ENCODE results near the gene TBCC.

Gene TBCC

DNA sequence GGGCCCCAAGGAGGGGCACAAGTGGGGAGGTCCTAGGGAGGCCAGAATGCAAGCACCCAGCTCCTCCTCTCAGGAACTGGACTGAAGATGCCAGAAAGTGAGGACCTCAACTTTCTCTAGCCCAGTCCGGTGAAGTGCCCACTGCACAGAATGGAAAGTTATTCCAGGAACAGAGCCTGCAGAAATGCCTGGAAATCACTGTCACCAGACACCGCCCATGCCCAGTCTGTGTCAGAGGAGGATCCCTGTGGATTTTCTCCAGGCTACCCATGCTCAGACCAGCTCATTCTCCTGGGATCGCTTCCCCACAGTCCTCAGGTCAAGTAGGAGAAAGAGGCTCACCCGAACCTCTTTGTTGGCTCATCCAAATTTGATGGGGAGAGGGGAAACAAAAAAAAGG lies 30.0 kb downstream of the TBCC start:
- H4K20me1 ChIP-seq (ENCODE audit: low read depth, low read length), result no peaks in the 10 kb centered on the region
- H3K4me3 ChIP-seq (ENCODE audit: insufficient read depth, low read length, poor library complexity, severe bottlenecking), result no peak overlapping the region
- no peak overlapping the region for H3K27ac ChIP-seq (ENCODE audit: low read depth, low read length)
- TF ChIP-seq CTCF (IDR thresholded peaks at IDR 0.05; ENCODE audit: insufficient read depth, low read length, poor library complexity, severe bottlenecking), result no peak
- H3K4me2 ChIP-seq (ENCODE audit: low read depth, low read length, poor library complexity, severe bottlenecking), result no peak overlapping the region
- H3K27me3 ChIP-seq (ENCODE audit: low read length), result no peaks in the 10 kb centered on the region
- no peak overlapping the region for H2AFZ ChIP-seq (ENCODE audit: low read depth, low read length, severe bottlenecking)
- H3K9ac ChIP-seq (ENCODE audit: low read length), result no peak overlapping the region
- H3K79me2 ChIP-seq (ENCODE audit: insufficient read depth, low read length), result no peaks in the 10 kb centered on the region
- no peaks in the 10 kb centered on the region for H3K36me3 ChIP-seq (ENCODE audit: low read length)
- H3K9me2 ChIP-seq (replicated peaks; ENCODE audit: insufficient read depth, low read length), result no peaks in the 10 kb centered on the region
- no peaks in the 10 kb centered on the region for H3K9me3 ChIP-seq (ENCODE audit: insufficient read depth, low read length)
- no peaks in the 10 kb centered on the region for H3F3A ChIP-seq (ENCODE audit: insufficient read depth)

DNA sequence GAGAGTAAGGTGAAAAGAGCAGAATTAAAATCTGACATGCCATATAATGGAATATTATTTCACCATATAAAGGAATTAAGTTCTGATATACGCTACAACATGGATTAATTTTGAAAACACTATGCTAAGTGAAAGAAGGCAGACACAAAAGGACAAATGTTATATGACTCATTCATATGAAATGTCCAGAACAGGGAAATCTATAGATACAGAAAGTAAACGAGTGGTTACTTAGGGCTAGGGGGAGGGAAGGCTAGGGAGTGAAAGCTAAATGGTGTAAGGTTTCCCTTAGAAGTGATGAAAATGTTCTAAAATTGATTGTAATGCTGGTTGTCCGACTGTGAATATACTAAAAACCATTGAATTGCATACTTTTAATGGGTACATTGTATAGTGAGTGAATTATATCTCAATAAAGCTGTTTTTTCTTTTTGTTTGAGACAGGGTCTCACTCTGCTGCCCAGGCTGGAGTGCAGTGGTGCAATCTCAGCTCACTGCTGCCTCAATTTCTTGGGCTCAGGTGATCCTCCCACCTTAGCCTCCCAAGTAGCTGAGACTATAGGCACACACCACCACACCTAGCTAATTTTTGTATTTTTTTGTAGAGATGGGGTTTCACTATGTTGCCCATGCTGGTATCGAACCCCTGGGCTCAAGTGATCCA lies 31.7 kb downstream of the TBCC start:
- no peaks in the 10 kb centered on the region for H3K9me2 ChIP-seq (replicated peaks; ENCODE audit: insufficient read depth, low read length)

GRCh38 chr6:42711930-42712329 lies 34.0 kb downstream of the TBCC start:
- Histone ChIP-seq H3K79me2 (ENCODE audit: insufficient read depth, low read length) (no peaks in the 10 kb centered on the region), H3F3A (ENCODE audit: insufficient read depth) (no peaks in the 10 kb centered on the region), H3K4me2 (ENCODE audit: low read depth, low read length, poor library complexity, severe bottlenecking) (no peak overlapping the region), H4K20me1 (ENCODE audit: low read depth, low read length) (no peaks in the 10 kb centered on the region), H3K36me3 (ENCODE audit: low read length) (no peaks in the 10 kb centered on the region), H3K27ac (ENCODE audit: low read depth, low read length) (no peak overlapping the region), H3K4me3 (ENCODE audit: insufficient read depth, low read length, poor library complexity, severe bottlenecking) (no peak overlapping the region), H2AFZ (ENCODE audit: low read depth, low read length, severe bottlenecking) (no peak overlapping the region), H3K9ac (ENCODE audit: low read length) (no peak overlapping the region), H3K9me3 (ENCODE audit: insufficient read depth, low read length) (no peaks in the 10 kb centered on the region), H3K9me2 (replicated peaks; ENCODE audit: insufficient read depth, low read length) (no peaks in the 10 kb centered on the region), H3K27me3 (ENCODE audit: low read length) (no peaks in the 10 kb centered on the region)
- TF ChIP-seq CTCF (IDR thresholded peaks at IDR 0.05; ENCODE audit: insufficient read depth, low read length, poor library complexity, severe bottlenecking) (no peak), EZH2phosphoT487 (conservative IDR thresholded peaks at IDR 0.05; ENCODE audit: low read length) (no peak)

More for the DNA sequence above, 31.7 kb downstream of the TBCC start:
- H3F3A ChIP-seq (ENCODE audit: insufficient read depth), result no peaks in the 10 kb centered on the region
- no peaks in the 10 kb centered on the region for H3K36me3 ChIP-seq (ENCODE audit: low read length)
- no peak overlapping the region for H3K4me2 ChIP-seq (ENCODE audit: low read depth, low read length, poor library complexity, severe bottlenecking)
- no peak overlapping the region for H3K9ac ChIP-seq (ENCODE audit: low read length)
- no peaks in the 10 kb centered on the region for H4K20me1 ChIP-seq (ENCODE audit: low read depth, low read length)
- H3K27ac ChIP-seq (ENCODE audit: low read depth, low read length), result no peak overlapping the region
- TF ChIP-seq EZH2phosphoT487 (conservative IDR thresholded peaks at IDR 0.05; ENCODE audit: low read length) (no peak), CTCF (IDR thresholded peaks at IDR 0.05; ENCODE audit: insufficient read depth, low read length, poor library complexity, severe bottlenecking) (no peak)
- H3K79me2 ChIP-seq (ENCODE audit: insufficient read depth, low read length), result no peaks in the 10 kb centered on the region
- H3K9me3 ChIP-seq (ENCODE audit: insufficient read depth, low read length), result no peaks in the 10 kb centered on the region
- no peak overlapping the region for H3K4me3 ChIP-seq (ENCODE audit: insufficient read depth, low read length, poor library complexity, severe bottlenecking)
- no peaks in the 10 kb centered on the region for H3K27me3 ChIP-seq (ENCODE audit: low read length)
- H2AFZ ChIP-seq (ENCODE audit: low read depth, low read length, severe bottlenecking), result no peak overlapping the region

Data from SU-DHL-6 (cell line).